PC-3 (cell line): Measurements from ENCODE around the gene CCR5AS.

Source experiments
- EZH2 ChIP-seq: fragments of 300-600 bp; sonication (generic); IDR thresholded peaks from one replicate; pipeline ENCODE4 v1.6.1; 2017; ENCODE audit warnings: antibody characterized with exemption, mild to moderate bottlenecking, low read length; ENCODE audit not compliant: unreplicated experiment
- EZH2phosphoT487 ChIP-seq: fragments of 300-600 bp; sonication (generic); IDR thresholded peaks from 2 replicates; pipeline ENCODE4 v1.6.1; 2018; ENCODE audit warnings: mild to moderate bottlenecking, antibody characterized with exemption, low read length, borderline replicate concordance
- TF ChIP-seq, protein P1 (sequence below): fragments of 300-600 bp; sonication (generic); conservative IDR thresholded peaks from 2 replicates; pipeline ENCODE4 v1.5.1; 2017; ENCODE audit warnings: antibody characterized with exemption, low read depth, mild to moderate bottlenecking, low read length

- TF ChIP-seq EZH2phosphoT487 (no peak), EZH2 (no peak)
- TF ChIP-seq, protein P1, sequence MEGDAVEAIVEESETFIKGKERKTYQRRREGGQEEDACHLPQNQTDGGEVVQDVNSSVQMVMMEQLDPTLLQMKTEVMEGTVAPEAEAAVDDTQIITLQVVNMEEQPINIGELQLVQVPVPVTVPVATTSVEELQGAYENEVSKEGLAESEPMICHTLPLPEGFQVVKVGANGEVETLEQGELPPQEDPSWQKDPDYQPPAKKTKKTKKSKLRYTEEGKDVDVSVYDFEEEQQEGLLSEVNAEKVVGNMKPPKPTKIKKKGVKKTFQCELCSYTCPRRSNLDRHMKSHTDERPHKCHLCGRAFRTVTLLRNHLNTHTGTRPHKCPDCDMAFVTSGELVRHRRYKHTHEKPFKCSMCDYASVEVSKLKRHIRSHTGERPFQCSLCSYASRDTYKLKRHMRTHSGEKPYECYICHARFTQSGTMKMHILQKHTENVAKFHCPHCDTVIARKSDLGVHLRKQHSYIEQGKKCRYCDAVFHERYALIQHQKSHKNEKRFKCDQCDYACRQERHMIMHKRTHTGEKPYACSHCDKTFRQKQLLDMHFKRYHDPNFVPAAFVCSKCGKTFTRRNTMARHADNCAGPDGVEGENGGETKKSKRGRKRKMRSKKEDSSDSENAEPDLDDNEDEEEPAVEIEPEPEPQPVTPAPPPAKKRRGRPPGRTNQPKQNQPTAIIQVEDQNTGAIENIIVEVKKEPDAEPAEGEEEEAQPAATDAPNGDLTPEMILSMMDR, result no peak
These were observed 50.6 kb downstream of the CCR5AS start for GRCh38 chr3:46356276-46356675.
